Colonic mucosa (tissue), 4 donors: Measurements from ENCODE around the gene PPDPF. TPM values are rescaled to one million over a fixed set of nuclear protein-coding genes. Genes with fewer than 3 reads are reported as not detected.

ENCODE experiments used
- DNase-seq: peaks from one replicate; pipeline ENCODE4 v3.0.0-alpha.2; 2020
- H3K27ac ChIP-seq: fragments of 200-600 bp; one replicate; pipeline ENCODE4 v1.8.0; 2021
- H3K27me3 ChIP-seq: fragments of 200-600 bp; one replicate; pipeline ENCODE4 v1.8.0; 2021
- H3K36me3 ChIP-seq: fragments of 200-600 bp; one replicate; pipeline ENCODE4 v1.8.0; 2021
- H3K4me1 ChIP-seq: fragments of 200-600 bp; one replicate; pipeline ENCODE4 v1.8.0; 2021; ENCODE audit warnings: mild to moderate bottlenecking
- H3K4me3 ChIP-seq: fragments of 200-600 bp; one replicate; pipeline ENCODE4 v1.8.0; 2021
- H3K9ac ChIP-seq, 2 donors: one replicate each; pipeline ENCODE4 v1.7.0; 2013; ENCODE audit warnings: control low read depth in 2 of 2, low read depth in 2 of 2, low read length in 2 of 2
- H3K9me3 ChIP-seq: fragments of 200-600 bp; one replicate; pipeline ENCODE4 v1.8.0; 2021
- intact Hi-C: fragments of 100-400 bp; cut with DNase I; formaldehyde crosslinking; loops from one replicate; pipeline ENCODE4 v1.14.1; 2022
- total RNA-seq, 2 donors: library from RNA; stranded (reverse); fragmentation: NEBNext Ultra II Directional in 1 of 2; extraction: Animal tissue kit (Norgen Biotek cat#: 25700) in 1 of 2; gene quantifications; one replicate each; pipeline ENCODE4 v1.2.1, GENCODE V29; 2021
- TF ChIP-seq, protein P1 (sequence below): fragments of 200-600 bp; IDR thresholded peaks from one replicate; pipeline ENCODE4 v1.8.0; 2022; ENCODE audit warnings: antibody characterized with exemption, mild to moderate bottlenecking
- donor health status: healthy.
- donor health status: DM: no; HTN: no; CAD: no.
- donor health status: DM: no; HTN: no; CAD: no.

PPDPF gene
- total RNA-seq, 2 donors from 2014 or later, result 561 to 634 TPM

DNA sequence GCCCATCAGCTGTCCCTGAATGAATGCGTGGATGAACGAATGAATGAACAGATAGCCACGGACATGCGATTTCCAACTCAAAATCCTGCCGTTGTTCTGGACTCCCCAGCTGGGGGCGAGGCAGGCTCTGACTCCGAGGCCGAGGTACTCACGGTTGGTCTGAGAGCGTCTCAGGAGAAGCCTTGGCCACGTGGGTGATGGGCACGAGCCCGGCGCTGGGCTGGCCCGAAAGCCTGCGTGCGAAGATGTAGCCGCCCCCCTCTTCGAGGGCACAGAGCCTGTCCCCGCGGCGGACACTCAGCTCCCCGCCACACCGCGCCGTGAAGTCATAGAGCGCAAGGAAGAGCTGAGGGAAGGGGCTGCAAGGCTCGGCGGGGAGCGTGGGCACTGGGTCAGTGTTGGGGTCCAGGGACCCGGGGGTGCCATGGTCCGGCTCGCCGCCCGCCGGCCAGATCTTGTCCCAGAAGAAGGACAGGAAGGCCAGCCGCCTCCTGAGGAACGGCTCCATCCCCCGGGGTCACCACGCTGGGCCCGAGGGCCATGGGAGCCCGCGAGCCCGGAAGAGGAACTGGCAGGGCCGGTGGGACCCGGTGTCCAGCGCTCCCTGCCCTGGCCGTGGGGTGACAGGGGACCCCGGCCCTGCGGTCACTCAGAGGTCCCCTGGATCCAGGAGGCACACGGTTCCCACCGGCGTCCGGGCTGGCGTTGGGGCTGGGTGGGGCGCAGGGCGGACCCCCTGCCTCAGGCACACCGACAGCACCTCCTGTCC, 26.6 kb downstream of the PPDPF start:
- H3K27ac ChIP-seq, result no peak overlapping the region
- no peak overlapping the region for H3K9ac ChIP-seq
- H3K4me3 ChIP-seq, result no peak overlapping the region
- H3K36me3 ChIP-seq, result no peaks in the 10 kb centered on the region
- H3K9me3 ChIP-seq, result no peaks in the 10 kb centered on the region
- intact Hi-C loops, result loop anchor here (10.0 kb wide), 1 partner anchor 318 kb away; the partner anchor contains the start of genes ABHD16B and TPD52L2
- TF ChIP-seq, protein P1, sequence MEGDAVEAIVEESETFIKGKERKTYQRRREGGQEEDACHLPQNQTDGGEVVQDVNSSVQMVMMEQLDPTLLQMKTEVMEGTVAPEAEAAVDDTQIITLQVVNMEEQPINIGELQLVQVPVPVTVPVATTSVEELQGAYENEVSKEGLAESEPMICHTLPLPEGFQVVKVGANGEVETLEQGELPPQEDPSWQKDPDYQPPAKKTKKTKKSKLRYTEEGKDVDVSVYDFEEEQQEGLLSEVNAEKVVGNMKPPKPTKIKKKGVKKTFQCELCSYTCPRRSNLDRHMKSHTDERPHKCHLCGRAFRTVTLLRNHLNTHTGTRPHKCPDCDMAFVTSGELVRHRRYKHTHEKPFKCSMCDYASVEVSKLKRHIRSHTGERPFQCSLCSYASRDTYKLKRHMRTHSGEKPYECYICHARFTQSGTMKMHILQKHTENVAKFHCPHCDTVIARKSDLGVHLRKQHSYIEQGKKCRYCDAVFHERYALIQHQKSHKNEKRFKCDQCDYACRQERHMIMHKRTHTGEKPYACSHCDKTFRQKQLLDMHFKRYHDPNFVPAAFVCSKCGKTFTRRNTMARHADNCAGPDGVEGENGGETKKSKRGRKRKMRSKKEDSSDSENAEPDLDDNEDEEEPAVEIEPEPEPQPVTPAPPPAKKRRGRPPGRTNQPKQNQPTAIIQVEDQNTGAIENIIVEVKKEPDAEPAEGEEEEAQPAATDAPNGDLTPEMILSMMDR, result no peak
- peaks cover 11% of the 10 kb centered on the region for H3K4me1 ChIP-seq
- peaks cover 12% of the 10 kb centered on the region for H3K27me3 ChIP-seq
- DNase-seq, result no peak

DNA sequence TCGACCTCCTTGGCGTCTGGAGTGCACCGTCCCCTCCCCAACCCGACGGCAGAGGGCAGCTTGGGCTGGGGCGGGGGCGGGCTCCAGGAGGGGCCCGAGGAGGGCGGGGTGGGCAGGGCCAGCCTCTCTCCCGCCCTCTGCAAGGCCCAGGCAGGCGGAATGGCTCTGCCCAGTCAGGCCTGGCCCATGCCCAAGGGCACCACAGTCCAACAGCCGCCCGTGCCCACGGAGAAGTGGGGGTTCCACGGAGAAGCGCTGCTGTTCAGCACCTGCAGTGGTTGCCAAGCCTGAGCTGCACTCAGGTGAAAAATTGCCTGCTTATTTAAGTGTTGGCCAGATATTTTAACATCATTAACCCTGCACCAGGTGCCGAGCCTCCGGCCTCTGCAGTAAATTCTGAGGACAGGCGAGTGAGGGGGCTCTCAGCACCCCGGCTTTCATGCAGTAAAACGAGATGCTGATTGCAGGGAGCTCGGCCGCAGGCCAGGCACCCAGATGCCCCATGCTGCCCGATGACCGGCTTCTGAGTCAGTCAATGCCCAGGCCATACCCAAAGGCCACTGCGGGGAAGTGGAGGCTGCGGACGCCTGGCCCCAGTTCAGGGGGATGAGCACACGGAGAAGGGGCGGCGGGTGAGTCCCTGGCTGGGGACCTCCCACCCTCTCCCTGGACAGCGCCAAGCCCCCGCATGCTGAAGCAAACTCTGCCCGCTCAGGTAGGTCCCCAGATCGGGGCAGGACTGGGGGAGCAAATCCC, 27.3 kb downstream of the PPDPF start, which contains the start of gene SRMS:
Gene SRMS (minus strand): TSS at position 25 of the 756 bp plus-strand sequence. CDS start 286 bp downstream, outside the sequence.
- H3K4me3 ChIP-seq, result no peak within 1 kb of the TSS
- H3K27me3 ChIP-seq, result peaks cover 12% of the 10 kb centered on the region
- H3K36me3 ChIP-seq, result no peaks in the 10 kb centered on the region
- TF ChIP-seq, protein P1, result no peak
- peaks cover 11% of the 10 kb centered on the region for H3K4me1 ChIP-seq
- H3K9me3 ChIP-seq, result no peaks in the 10 kb centered on the region
- no peak within 1 kb of the TSS for H3K27ac ChIP-seq
- no peak for DNase-seq
- no peak within 1 kb of the TSS for H3K9ac ChIP-seq
- intact Hi-C loops, result loop anchor here (10.0 kb wide), 1 partner anchor 317 kb away; the partner anchor contains the start of genes ABHD16B and TPD52L2

DNA sequence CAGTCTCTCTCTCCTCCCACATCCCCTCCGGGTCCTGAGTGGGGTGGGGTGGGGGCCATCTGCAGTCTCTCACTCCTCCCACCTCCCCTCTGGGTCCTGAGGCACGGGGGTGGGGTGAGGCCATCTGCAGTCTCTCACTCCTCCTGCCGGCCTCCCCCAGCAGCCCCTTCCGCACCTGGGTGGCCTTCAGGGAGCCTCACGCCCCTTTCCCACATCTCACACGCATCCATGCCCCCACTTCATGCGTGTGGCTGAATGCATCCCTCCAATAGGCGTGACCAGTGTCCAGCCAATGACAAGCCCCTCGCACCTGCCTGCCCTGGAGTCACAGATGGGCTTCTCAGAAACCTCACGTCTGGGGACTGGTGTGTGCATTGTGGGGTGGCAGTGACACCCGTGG, 28.0 kb downstream of the PPDPF start:
- no peaks in the 10 kb centered on the region for H3K36me3 ChIP-seq
- intact Hi-C loops, result loop anchor here (10.0 kb wide), 1 partner anchor 316 kb away; the partner anchor contains the start of genes ABHD16B and TPD52L2
- peaks cover 11% of the 10 kb centered on the region for H3K4me1 ChIP-seq
- H3K4me3 ChIP-seq, result no peak overlapping the region
- TF ChIP-seq, protein P1, result no peak
- H3K9me3 ChIP-seq, result no peaks in the 10 kb centered on the region
- H3K27ac ChIP-seq, result no peak overlapping the region
- peaks cover 12% of the 10 kb centered on the region for H3K27me3 ChIP-seq
- no peak for DNase-seq
- H3K9ac ChIP-seq, result no peak overlapping the region

DNA sequence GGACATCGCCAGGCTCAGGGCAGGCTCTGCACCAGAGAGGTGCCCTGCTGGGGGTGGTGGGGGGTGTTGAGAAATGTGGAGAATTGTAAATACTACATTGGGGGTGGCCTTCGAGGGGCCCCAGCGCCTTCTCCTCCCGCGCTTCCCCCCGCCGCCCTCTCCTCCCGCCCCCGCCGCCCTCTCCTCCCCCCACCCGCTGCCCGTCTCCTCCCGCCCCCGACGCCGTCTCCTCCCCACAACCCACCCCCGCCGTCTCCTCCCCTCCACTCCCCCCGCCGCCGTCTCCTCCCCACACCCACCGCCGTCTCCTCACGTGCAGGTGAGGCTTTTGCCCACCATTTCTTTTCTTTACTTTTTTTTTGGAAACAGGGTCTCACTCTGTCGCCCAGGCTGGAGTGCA, 28.5 kb downstream of the PPDPF start:
- H3K36me3 ChIP-seq, result no peaks in the 10 kb centered on the region
- no peak overlapping the region for H3K27ac ChIP-seq
- TF ChIP-seq, protein P1, result no peak
- intact Hi-C loops, result loop anchor here (10.0 kb wide), 1 partner anchor 316 kb away; the partner anchor contains the start of genes ABHD16B and TPD52L2
- H3K27me3 ChIP-seq, result peaks cover 12% of the 10 kb centered on the region
- DNase-seq, result no peak
- peaks cover 11% of the 10 kb centered on the region for H3K4me1 ChIP-seq
- H3K9me3 ChIP-seq, result no peaks in the 10 kb centered on the region
- no peak overlapping the region for H3K4me3 ChIP-seq
- no peak overlapping the region for H3K9ac ChIP-seq

DNA sequence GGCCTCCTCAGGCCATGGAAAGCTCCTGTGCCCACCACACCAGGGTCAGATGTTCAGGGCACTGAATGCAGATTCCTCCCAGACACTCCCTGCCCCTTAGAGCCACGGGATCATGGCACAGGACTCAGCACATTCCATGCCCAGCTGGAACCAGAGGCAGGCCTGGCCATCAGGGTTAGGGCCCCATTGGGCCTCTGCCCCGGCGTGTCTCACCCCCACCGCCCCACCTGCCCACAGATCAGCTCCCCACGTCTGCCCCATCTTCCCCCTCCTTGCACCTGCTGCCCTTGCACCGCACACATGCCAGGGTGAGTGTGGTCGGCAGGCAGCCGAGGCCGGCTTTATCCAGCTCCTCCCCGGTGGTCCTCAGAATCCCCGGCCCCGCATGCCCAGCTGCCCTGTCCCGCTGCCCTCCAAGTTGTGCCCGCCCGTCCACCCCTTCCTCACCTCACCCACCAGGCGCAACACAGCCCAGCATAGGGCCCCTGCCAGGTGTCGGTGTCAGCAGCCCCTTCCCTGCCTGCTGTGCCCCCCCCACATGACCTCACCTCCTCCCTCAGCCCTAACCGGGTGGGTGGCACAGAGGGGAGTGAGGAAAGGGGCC, 29.2 kb downstream of the PPDPF start:
- Histone ChIP-seq H3K36me3 (no peaks in the 10 kb centered on the region), H3K27me3 (peaks cover 12% of the 10 kb centered on the region), H3K27ac (no peak overlapping the region), H3K4me1 (peaks cover 6% of the 10 kb centered on the region), H3K4me3 (no peak overlapping the region), H3K9me3 (no peaks in the 10 kb centered on the region), H3K9ac (no peak overlapping the region)
- intact Hi-C loops, result loop anchor here (10.0 kb wide), 1 partner anchor 315 kb away; the partner anchor contains the start of genes ABHD16B and TPD52L2
- TF ChIP-seq, protein P1, result no peak
- no peak for DNase-seq
